Neural cell (in vitro differentiated cells): ENCODE measurements around the gene ADAMTS2. TPM values are rescaled to one million over a fixed set of nuclear protein-coding genes. Genes with fewer than 3 reads are reported as not detected.

Experiments
- H2AFZ ChIP-seq: fragments of 200-600, 300-800 bp; sonication (generic), shearing (Covaris generic); 2 replicates; pipeline ENCODE4 v1.6.0; 2014; ENCODE audit warnings: low read depth, mild to moderate bottlenecking, antibody characterized with exemption, low read length, moderate library complexity
- H3F3A ChIP-seq: fragments of 200-600 bp; shearing (Covaris generic); 2 replicates; pipeline ENCODE4 v1.6.1; 2016; ENCODE audit warnings: mild to moderate bottlenecking, moderate library complexity, mixed read lengths, antibody characterized with exemption, low read length; ENCODE audit not compliant: insufficient read depth, poor library complexity, severe bottlenecking
- H3K27ac ChIP-seq: fragments of 200-600, 300-800 bp; sonication (generic), shearing (Covaris generic); 2 replicates; pipeline ENCODE4 v1.5.1; 2014; ENCODE audit warnings: mild to moderate bottlenecking, low read length, moderate library complexity
- H3K27me3 ChIP-seq: fragments of 300-800, 200-600 bp; sonication (generic), shearing (Covaris generic); 2 replicates; pipeline ENCODE4 v1.6.0; 2014; ENCODE audit warnings: mild to moderate bottlenecking, low read depth, low read length, moderate library complexity; ENCODE audit not compliant: insufficient read depth
- H3K36me3 ChIP-seq: fragments of 300-800, 200-600 bp; sonication (generic), shearing (Covaris generic); 2 replicates; pipeline ENCODE4 v1.5.1; 2014; ENCODE audit warnings: mild to moderate bottlenecking, antibody characterized with exemption, low read length, moderate library complexity; ENCODE audit not compliant: insufficient read depth
- H3K4me2 ChIP-seq: fragments of 300-800, 200-600 bp; sonication (generic), shearing (Covaris generic); 2 replicates; pipeline ENCODE4 v1.6.0; 2014; ENCODE audit warnings: mild to moderate bottlenecking, low read length
- H3K4me3 ChIP-seq: fragments of 300-800, 200-600 bp; sonication (generic), shearing (Covaris generic); 2 replicates; pipeline ENCODE4 v1.5.1; 2014; ENCODE audit warnings: mild to moderate bottlenecking, low read length, moderate library complexity
- H3K79me2 ChIP-seq: fragments of 200-600 bp; shearing (Covaris generic); replicated peaks from 2 replicates; pipeline ENCODE4 v1.6.0; 2014; ENCODE audit warnings: mild to moderate bottlenecking, low read length, moderate library complexity; ENCODE audit not compliant: insufficient read depth
- H3K9ac ChIP-seq: fragments of 300-800, 200-600 bp; sonication (generic), shearing (Covaris generic); 2 replicates; pipeline ENCODE4 v1.6.1; 2016; ENCODE audit warnings: mild to moderate bottlenecking, low read length, mixed read lengths
- H3K9me2 ChIP-seq: fragments of 200-600 bp; shearing (Covaris generic); 2 replicates; pipeline ENCODE4 v1.6.1; 2016; ENCODE audit warnings: mild to moderate bottlenecking, low read length, mixed read lengths; ENCODE audit not compliant: insufficient read depth
- H3K9me3 ChIP-seq: fragments of 200-600, 300-800 bp; sonication (generic), shearing (Covaris generic); 2 replicates; pipeline ENCODE4 v1.6.1; 2016; ENCODE audit warnings: mild to moderate bottlenecking, mixed run types, low read length, moderate library complexity, mixed read lengths
- H4K20me1 ChIP-seq: fragments of 200-600 bp; shearing (Covaris generic); 2 replicates; pipeline ENCODE4 v1.6.1; 2016; ENCODE audit warnings: mild to moderate bottlenecking, mixed run types; ENCODE audit not compliant: insufficient read depth
- EP300 ChIP-seq: fragments of 450-650 bp; conservative IDR thresholded peaks from 2 replicates; pipeline ENCODE4 v1.6.1; 2014; ENCODE audit warnings: antibody characterized with exemption, mild to moderate bottlenecking, moderate library complexity; ENCODE audit not compliant: poor library complexity, severe bottlenecking
- EZH2 ChIP-seq: fragments of 200-600, 300-800 bp; shearing (Covaris generic), sonication (generic); IDR thresholded peaks from 2 replicates; pipeline ENCODE4 v1.6.1; 2014; ENCODE audit warnings: antibody characterized with exemption, low read length, borderline replicate concordance, mild to moderate bottlenecking; ENCODE audit not compliant: insufficient read depth, poor library complexity, severe bottlenecking
- MXI1 ChIP-seq: fragments of 450-650 bp; conservative IDR thresholded peaks from 2 replicates; pipeline ENCODE4 v1.6.1; 2014; ENCODE audit warnings: antibody characterized with exemption, mild to moderate bottlenecking; ENCODE audit not compliant: poor library complexity, severe bottlenecking
- POLR2AphosphoS5 ChIP-seq: IDR thresholded peaks from 2 replicates; pipeline ENCODE4 v1.6.1; 2012
- RAD21 ChIP-seq: fragments of 450-650 bp; conservative IDR thresholded peaks from 2 replicates; pipeline ENCODE4 v1.6.1; 2014; ENCODE audit warnings: antibody characterized with exemption, mild to moderate bottlenecking, moderate library complexity
- REST ChIP-seq: IDR thresholded peaks from 2 replicates; pipeline ENCODE4 v1.6.1; 2012; ENCODE audit warnings: borderline replicate concordance
- SMC3 ChIP-seq: fragments of 450-650 bp; conservative IDR thresholded peaks from 2 replicates; pipeline ENCODE4 v1.6.1; 2014; ENCODE audit warnings: antibody characterized with exemption, mild to moderate bottlenecking, moderate library complexity; ENCODE audit not compliant: poor library complexity
- TAF1 ChIP-seq: IDR thresholded peaks from 2 replicates; pipeline ENCODE4 v1.6.1; 2012; ENCODE audit warnings: low read depth
- polyA plus RNA-seq: library from polyadenylated mRNA; depleted of rRNA; stranded (reverse); fragments of >200 nt; gene quantifications from 2 replicates; pipeline ENCODE4 v1.2.3, GENCODE V29; 2014
- TF ChIP-seq, protein P1 (sequence below): fragments of 450-650 bp; IDR thresholded peaks from 2 replicates; pipeline ENCODE4 v1.5.1; 2014; ENCODE audit warnings: antibody characterized with exemption, mild to moderate bottlenecking, moderate library complexity; ENCODE audit not compliant: poor library complexity, severe bottlenecking

Gene ADAMTS2
- polyA plus RNA-seq, 1 donor from 2014 or later = 0.61 TPM

DNA sequence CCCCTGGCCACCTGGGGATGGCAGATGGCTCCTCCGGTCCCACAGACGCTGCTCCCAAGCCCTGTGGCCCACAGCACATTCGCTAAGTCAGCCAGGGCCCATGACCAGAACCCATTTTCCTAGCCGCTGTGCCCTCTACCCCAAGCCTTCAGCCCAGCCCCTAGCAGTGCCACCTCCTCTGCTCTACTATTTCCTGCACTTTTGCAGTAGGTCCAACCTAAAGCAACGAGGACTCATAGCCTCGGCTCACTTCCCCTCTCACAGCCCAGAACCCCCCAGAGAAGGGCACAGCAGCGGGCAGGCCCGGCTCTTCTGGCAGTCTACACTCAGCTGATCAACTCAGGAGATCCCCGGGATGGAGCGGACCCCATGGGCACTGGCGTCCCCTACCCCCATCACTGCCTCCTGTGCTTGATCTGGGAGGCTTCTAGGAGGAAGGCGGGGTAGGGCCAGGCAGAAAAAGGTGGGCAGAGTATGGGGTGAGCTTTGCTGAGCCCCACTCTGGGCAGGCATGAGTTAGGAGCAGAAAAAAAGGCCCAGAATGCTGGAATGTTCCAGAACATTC, 173.9 kb downstream of the ADAMTS2 start:
- TF ChIP-seq EZH2 (no peak), EP300 (no peak), POLR2AphosphoS5 (no peak), RAD21 (no peak), REST (no peak)
- no peak overlapping the region for H3K27ac ChIP-seq

DNA sequence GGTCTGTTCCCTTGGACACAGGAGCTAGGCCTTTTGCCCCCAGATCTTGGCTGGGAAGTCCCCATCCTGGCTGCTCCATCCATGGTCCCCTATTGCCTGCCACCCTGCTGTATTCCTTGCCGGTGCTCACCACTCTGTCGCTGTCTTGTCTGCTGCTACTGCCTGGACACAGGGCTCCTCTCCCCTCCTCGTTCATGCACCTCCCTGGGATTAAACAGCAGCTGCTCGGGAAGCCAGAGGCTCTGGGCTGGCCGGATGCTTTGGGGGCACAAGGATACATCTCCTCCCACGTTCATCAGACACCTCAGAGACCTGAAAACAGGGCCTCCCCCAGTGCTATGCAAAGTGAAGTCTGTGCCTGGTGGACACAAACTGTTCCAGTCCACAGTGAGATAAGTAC, 174.7 kb downstream of the ADAMTS2 start:
- H3K27ac ChIP-seq = no peak overlapping the region
- no peak for TF ChIP-seq REST
- no peak for TF ChIP-seq TAF1
- TF ChIP-seq MXI1 = no peak
- no peak for TF ChIP-seq SMC3
- TF ChIP-seq, protein P1, sequence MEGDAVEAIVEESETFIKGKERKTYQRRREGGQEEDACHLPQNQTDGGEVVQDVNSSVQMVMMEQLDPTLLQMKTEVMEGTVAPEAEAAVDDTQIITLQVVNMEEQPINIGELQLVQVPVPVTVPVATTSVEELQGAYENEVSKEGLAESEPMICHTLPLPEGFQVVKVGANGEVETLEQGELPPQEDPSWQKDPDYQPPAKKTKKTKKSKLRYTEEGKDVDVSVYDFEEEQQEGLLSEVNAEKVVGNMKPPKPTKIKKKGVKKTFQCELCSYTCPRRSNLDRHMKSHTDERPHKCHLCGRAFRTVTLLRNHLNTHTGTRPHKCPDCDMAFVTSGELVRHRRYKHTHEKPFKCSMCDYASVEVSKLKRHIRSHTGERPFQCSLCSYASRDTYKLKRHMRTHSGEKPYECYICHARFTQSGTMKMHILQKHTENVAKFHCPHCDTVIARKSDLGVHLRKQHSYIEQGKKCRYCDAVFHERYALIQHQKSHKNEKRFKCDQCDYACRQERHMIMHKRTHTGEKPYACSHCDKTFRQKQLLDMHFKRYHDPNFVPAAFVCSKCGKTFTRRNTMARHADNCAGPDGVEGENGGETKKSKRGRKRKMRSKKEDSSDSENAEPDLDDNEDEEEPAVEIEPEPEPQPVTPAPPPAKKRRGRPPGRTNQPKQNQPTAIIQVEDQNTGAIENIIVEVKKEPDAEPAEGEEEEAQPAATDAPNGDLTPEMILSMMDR = no peak
- no peak for TF ChIP-seq EP300
- no peak for TF ChIP-seq RAD21
- no peak overlapping the region for H3K9ac ChIP-seq
- no peaks in the 10 kb centered on the region for H3K9me3 ChIP-seq
- no peak overlapping the region for H3K4me3 ChIP-seq
- H3K4me2 ChIP-seq = no peak overlapping the region
- no peaks in the 10 kb centered on the region for H3K27me3 ChIP-seq
- H3K36me3 ChIP-seq = no peaks in the 10 kb centered on the region
- H3F3A ChIP-seq = no peaks in the 10 kb centered on the region
- H3K9me2 ChIP-seq = no peaks in the 10 kb centered on the region
- H4K20me1 ChIP-seq = no peaks in the 10 kb centered on the region
- H2AFZ ChIP-seq = no peak overlapping the region
- H3K79me2 ChIP-seq = no peaks in the 10 kb centered on the region

More for the DNA sequence above, 173.9 kb downstream of the ADAMTS2 start:
- Histone ChIP-seq H3K4me3 (no peak overlapping the region), H3K9me2 (no peaks in the 10 kb centered on the region), H3K4me2 (no peak overlapping the region), H3K9ac (no peak overlapping the region), H2AFZ (no peak overlapping the region), H3K79me2 (no peaks in the 10 kb centered on the region), H3K9me3 (no peaks in the 10 kb centered on the region), H3K36me3 (no peaks in the 10 kb centered on the region), H4K20me1 (no peaks in the 10 kb centered on the region), H3F3A (no peaks in the 10 kb centered on the region), H3K27me3 (no peaks in the 10 kb centered on the region)
